ENCODE results near the gene TRIM16.
"Not testable (repeated sequence)": the region's sequence is repeated elsewhere in the genome, so short reads cannot be mapped to it uniquely, and the experiment has no call there.

TRIM16 gene

DNA sequence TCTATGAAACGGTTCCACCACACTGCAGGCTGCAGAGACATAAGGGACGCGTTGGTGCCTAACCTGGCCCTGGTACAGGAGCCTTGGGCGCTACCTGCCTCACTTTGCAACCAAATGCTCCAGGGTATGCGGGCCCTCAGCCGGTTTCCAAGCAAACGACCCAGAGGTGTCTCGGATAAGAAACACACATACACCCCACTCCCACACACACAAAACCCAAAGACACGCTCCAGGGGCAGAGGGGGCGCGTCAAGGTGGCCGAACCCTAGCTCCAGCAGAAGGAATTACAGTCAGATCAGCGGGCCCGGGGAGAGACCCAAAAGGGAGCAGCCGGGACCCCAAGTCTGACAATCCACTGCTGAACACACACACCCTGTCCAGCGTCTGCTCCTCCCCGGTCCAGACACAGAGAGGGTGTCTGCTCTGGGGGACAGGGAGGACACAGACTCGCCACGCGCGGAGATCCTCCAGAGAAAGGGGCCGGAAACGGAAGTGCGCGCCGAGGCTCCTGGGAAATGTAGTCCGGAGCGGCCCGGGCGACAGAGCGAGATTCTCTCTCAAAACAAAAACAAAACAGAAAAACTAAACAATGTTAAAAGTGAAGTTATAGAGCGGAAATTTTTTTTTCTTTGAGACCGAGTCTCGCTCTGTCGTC is at the start of gene TRIM16:
TSS of gene TRIM16 (minus strand) at position 488 of the 655 bp plus-strand sequence. CDS start 32,702 bp downstream, outside the sequence.
- DNase-seq (ENCODE audit: low read depth in 2 of 2), result peak; percentile 48 to 68

DNA sequence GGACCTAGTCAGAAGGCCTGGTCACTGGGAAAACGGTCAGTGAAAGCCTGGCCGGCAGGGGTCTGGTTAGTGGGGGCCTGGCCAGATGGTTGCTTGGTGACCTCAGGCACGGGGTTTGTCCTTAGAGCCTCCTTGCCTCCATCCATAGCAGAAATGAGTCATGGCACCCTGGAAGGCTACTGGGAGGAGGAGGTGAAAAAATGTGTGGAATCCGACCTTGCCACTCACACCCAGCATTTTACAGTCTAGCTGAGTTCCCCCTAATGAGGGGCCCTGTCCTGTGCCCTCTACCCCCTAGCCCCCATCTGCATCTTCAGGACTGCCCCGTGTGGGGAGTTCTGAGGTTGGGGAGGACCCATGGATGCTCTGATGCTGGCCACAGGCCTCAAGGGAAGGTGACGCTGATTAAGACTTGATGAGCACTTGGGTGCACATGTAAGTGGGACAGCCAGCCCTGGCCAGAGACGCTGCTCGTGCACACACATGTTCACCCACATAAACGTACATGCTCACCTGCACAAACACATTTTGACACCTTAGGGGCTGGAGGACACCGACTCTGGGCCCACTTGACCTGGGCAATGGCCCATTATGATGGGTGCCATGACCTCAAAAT is 49.2 kb upstream of the TRIM16 start:
- not testable (repeated sequence) for DNase-seq (ENCODE audit: low read depth in 2 of 2)

DNA sequence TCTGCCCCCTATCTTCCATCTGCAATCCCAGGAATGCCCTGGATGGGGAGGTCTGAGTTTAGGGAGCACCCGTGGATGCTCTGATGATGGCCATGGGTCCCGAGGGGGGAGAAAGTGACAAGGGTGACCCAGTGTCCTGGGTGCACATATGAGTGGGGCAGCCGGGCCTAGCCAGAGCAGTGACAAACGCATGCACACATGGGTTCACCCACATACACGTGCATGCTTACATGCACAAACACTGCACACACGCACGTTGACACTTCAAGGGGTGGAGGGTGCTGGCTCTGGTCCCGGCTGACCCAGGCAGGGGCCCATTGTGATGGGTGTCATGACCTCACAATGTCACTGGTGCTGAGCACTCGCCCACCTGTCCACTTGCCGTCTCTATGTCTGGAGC is 47.8 kb upstream of the TRIM16 start, which contains the start of gene TBC1D26:
TSS of gene TBC1D26 (plus strand) at position 384 of the 400 bp plus-strand sequence. CDS start 3,066 bp downstream, outside the sequence.
- not testable (repeated sequence) for DNase-seq (ENCODE audit: low read depth in 2 of 2)

DNA sequence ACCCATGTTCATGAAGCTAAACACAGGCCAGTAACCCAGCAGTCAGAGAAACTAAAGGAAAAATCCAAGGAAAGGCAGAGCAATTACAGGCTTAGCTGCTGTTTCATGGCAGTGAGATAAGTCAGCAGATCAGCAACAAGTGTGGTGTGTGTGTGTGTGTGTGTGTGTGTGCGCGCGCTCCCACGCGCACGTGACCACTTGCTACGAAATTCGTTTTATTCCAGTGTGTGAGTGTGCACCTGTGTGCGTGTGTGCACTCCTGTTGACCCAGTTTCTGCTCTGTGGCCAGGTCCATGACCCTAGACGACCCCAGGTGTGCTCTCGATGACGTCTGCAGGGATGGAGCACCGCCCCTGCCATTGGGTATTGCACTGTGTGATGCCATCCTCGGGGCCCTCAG is 46.4 kb upstream of the TRIM16 start:
- not testable (repeated sequence) for DNase-seq (ENCODE audit: low read depth in 2 of 2)

DNA sequence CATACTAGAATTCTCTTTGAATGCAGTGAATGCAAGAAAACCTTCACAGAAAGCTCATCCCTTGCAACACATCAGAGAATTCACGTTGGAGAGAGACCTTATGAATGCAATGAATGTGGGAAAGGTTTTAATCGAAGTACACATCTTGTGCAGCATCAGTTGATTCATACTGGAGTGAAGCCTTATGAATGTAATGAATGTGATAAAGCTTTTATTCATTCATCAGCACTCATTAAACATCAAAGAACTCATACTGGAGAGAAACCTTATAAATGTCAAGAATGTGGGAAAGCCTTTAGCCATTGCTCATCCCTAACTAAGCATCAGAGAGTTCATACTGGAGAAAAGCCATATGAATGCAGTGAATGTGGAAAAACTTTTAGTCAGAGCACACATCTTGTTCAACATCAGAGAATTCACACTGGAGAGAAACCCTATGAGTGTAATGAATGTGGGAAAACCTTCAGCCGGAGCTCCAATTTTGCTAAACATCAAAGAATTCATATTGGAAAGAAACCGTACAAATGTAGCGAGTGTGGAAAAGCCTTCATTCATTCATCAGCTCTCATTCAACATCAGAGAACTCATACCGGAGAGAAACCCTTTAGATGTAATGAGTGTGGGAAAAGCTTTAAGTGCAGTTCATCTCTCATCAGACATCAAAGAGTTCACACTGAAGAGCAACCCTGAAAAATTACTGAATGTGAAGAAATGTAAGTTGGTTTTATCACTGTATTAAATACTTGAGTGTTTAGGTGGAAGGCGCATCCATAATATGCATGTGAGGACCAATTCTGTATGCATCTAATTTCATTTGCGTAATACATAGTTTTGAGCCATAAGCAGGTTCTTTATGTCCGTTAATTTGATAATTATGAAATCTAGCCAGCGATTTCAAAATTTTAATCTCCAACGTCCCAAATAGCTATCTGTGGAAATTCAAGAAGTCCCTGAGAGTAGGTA is 32.8 kb upstream of the TRIM16 start:
- not testable (repeated sequence) for DNase-seq (ENCODE audit: low read depth in 2 of 2)

DNA sequence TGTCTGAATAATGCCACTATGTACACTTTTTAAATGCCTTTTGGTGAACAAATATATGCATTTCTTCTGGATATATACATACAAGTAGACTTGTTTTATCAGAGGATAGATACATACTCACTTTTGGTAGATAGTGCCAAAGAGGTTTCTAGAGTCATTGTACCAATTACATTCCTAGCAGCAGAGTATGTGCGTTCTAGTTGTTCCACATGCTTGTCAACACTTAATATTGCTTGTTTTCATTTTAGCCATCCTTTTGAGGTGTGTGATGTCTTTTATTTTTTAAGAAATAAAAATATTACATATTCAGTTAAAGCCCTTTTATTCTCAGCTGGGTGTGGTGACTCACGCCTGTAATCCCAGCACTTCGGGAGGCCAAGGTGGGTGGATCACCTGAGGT is 24.8 kb upstream of the TRIM16 start:
- not testable (repeated sequence) for DNase-seq (ENCODE audit: low read depth in 2 of 2)

DNA sequence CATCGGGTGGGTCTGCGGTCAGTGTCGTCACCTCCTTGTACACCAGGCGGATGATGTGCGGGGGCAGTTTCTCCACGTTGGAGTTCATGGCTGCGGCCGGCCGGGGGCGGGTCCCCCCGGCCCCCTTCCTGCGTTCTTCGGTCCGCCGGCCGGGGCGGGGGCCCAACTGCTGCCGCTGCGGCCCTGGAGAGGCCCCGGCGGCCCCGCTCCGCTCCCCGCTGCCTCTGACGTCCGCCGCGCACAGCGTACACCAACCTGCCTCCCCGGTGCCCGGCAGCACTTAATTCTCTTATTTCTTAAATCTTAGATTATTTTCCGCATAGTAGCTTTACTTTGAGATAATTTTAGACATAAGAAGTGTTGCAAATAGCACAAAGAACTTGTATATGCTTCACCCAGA is 20.7 kb upstream of the TRIM16 start:
- DNase-seq (ENCODE audit: low read depth in 2 of 2), result not testable (repeated sequence)

DNA sequence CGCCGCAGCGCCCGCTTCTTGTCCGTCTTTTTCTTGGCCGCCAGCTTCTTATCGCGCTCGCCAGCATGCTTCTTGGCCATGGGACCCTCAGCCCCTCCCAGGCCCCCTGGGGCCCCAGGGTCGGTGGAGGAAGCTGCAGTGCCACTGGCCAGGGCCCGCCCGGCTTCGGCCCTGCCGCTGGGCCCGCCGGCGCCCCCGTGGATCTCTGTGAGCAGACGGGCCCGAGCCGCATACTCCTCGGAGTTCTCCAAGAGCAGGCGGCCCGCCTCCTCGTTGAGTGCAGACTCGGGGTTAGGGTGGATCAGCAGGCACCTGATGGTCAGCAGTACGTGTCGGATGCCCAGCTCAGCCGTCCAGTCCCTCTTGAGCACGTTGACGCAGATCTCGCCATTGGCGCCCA is 20.1 kb upstream of the TRIM16 start:
- not testable (repeated sequence) for DNase-seq (ENCODE audit: low read depth in 2 of 2)

DNA sequence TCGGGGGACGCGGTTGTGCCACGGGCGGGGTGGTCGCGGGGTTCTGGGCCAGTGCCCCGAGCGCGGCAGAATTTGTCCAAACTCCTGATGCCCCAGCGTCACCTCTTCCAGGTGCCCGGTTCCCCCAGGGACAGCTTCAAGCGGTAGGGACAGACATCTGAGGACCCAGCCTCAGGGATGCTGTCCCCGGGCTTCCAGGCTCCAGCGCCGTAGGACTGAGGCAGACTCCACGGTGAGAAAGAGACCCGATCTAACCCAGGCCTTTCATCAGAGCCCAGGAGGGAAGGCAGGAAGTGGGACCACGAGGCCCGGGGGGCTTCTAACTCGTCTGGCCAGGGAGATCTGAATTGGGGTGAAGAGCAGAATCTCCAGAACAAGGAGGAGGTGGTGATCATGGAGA is 15.8 kb upstream of the TRIM16 start:
- DNase-seq (ENCODE audit: low read depth in 2 of 2), result not testable (repeated sequence)

DNA sequence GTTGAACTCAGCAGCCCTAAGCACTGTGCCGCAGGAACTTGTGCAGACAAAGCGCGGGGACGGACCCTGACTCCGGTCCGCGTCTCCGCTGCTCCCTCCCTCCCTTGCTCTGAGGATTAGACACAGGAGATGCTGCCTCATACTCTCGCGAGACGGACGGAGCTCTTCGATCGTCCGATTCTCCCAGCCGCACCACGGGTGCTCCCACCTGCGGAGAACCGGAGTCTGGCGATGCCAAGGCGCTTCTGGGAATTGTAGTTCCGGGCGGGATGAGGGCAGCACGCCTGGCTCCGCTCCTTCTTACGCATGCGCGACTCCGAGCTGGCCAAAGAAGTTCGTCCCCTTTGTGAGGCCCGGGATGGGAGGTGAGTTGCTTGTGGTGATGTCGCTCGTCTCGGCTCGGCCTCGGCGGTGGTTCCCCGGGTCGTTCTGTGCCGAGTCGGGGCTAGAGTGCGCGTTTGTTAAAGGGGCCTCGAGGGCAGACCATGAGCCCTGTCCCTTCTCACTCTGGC is 15.4 kb upstream of the TRIM16 start, which contains the start of gene ZNF286A:
TSS of gene ZNF286A (plus strand) at position 340 of the 512 bp plus-strand sequence. CDS start 578 bp downstream, outside the sequence.
- DNase-seq (ENCODE audit: low read depth in 2 of 2), result peak; percentile 89 to 97

DNA sequence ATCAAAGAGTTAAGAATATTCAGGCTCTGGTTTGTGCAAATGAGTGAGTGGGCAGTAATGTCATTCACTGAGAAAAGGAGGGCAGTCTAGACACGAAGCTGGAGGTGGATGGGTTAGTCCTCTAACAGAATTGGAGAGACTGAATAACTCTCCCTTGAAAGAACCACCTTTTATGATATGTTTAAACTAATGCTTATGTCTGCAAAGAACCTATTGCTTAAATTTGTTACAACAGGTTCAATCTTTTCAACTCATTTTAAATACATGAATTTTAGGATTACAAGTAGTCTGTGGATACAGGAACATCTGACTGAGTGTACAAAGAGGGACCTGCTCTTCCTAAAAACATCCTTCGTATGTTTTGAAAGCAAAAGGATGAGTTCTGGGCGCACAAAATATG is 14.9 kb upstream of the TRIM16 start:
- not testable (repeated sequence) for DNase-seq (ENCODE audit: low read depth in 2 of 2)

DNA sequence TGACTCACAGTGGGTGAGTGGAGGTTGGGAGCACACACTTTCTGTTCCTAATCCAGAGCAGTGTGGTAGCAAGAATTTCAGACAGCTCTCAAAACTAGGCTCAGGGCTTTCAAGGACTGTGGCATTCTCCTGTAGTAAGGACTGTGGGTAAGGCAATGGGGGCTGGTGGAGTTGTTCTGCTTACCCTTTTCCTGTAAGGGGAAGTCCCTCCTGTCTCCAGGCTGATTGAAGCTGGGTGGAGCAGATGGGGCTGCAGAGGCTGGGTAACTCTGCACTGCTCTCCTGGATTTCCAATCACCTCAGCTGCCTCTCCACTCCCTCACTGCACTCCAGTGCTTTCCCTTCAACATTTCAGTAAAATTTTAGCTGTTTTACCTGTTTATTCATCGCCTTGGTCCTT is 3.4 kb upstream of the TRIM16 start:
- DNase-seq (ENCODE audit: low read depth in 2 of 2), result not testable (repeated sequence)

DNA sequence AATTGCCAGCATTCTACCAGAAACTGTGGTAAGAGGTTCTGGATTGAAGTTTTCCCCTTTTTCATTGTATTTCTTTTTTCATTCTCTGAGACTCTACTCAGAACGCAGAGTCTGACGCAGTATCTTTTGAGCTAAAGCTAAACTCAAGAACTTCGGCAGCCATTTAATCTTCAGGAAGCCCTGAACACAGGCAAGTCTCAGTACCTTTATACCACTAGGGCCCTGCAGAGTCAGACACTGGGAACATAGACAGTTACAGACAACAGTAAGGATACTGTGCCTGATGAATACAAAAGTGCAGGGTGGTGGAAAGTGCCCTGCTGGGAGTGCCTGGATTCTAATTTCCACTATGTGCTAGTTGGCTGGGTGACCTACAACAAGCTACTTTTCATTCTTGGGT is 976 bp downstream of the TRIM16 start:
- not testable (repeated sequence) for DNase-seq (ENCODE audit: low read depth in 2 of 2)

DNA sequence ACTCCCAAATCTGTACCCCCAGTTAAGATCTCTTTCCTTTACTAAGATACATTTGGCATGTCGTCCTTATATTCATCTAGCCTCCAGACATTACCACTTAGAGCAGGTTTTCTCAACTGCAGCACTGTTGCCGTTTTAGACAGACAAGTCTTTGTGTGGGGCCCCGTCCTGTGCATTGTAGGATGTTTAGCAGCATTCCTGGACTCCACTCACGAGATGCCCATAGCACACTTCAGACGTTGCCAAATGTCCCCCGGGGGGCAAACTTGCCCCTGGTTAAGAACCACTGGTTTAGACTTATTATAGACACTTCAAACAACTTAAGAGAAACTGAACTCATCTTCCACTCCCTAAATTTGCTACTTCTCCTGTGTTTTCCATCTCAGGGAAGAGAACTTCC is 8.1 kb downstream of the TRIM16 start:
- not testable (repeated sequence) for DNase-seq (ENCODE audit: low read depth in 2 of 2)

DNA sequence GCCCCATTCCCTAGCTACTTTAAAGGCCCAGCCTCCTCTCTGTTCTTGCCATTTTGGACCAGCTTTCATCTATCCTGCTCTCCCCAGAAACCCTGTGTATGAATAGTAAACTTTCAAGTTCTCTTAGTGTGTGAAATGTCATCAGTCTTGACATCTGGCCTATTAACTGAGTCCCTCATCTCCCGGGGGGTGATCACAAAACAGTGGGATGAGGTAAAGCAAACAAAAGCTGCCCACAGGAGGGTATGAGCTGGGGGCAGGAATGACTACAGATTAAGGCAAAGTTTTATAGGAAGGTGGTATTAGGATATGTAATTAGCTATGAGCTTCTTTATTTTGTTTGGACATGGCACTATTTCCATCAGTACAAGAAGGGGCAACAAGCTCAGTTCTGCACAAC is 9.5 kb downstream of the TRIM16 start:
- DNase-seq (ENCODE audit: low read depth in 2 of 2), result not testable (repeated sequence)

DNA sequence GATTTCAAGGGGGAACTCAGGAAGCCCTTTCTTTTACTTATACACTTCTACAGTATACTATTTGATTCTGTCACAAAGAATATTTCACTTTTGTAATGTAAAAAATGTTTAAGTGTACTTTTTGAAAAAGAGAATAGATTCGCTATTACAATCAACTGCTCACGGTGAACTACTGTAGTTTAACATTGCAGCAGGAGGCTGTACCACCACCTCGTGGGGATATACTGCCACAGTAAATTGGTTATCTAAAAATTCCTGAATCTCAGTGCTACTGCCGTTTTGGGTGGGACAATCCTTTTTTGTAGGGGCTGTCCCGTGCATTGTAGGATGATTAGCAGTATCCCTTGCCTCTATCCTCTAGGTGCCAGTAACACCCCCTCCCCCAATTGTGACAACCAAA is 14.6 kb downstream of the TRIM16 start:
- not testable (repeated sequence) for DNase-seq (ENCODE audit: low read depth in 2 of 2)

DNA sequence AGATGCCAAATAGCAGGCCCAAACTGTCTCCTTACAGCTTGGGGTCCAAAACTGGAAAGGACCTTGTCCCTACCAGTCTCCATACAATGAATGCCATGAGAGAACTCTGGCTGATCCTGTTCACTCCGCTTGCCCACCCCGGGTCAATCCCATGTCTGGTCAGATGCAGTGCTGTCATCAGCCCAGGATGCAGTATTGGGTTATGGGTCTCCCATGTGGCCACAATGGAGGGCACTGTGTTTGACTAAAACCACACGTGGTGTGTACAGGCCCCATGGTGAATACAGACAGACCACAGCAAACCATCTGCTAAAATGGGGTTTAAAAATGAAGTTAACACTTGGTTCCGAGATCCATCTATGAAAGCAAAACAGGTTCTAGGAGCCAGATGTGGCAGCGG is 20.4 kb downstream of the TRIM16 start:
- no peak for DNase-seq (ENCODE audit: low read depth in 2 of 2)

DNA sequence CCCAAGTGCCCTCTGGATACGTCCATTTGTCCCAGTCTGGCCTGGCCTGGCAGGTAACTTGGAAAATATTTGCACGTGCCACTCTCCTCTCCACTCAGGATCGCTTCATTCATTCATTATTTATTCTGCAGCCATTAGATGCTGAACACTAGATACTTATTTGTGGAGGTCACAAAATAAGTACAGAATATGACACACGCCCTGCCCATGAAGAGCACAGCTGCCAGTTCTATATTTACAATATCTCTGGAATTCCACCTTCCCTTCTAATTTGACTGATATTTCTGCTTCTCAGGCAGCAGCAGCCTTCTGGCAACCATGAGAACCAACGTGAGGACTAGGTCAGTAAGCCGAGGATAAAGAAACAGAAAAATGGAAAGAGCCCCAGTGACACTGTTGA is 20.9 kb downstream of the TRIM16 start:
- no peak for DNase-seq (ENCODE audit: low read depth in 2 of 2)

DNA sequence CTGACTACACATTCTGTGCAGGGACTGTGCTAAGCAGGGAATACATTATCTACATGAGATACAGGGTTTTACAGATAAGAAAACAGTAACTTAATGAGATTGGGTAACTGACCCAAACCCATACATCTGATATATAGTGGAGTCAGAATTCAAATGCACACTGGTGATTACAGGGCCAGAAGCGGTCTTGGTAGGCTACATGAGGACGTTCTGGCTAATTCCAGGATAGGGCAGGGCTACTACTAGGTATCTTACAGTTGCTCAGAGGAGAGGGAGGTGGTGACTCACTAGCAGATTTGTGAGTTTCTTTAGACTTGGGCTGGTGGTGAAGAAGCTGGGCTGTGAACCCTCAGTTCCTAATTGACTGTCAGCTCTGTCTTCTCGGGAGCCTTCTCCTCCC is 21.4 kb downstream of the TRIM16 start:
- DNase-seq (ENCODE audit: low read depth in 2 of 2), result no peak

DNA sequence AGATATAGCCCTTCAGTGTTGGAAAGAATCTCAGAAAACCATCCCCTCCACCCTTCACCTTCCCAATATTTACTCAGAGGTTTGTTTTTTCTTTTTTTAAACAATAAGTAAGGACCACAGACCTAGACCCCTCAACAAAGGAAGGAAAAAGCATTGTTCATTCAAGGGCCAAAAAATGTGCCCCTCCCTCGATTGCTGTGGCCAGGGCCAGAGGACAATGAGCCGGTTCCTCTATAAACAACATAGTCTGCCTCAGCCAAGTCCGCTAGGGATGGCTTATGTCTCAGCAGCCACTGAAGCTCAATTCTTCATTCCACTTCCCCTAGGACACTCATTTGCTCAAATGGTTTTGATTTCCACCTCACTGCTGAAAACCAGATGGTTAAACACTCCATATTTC is 24.0 kb downstream of the TRIM16 start:
- DNase-seq (ENCODE audit: low read depth in 2 of 2), result no peak

DNA sequence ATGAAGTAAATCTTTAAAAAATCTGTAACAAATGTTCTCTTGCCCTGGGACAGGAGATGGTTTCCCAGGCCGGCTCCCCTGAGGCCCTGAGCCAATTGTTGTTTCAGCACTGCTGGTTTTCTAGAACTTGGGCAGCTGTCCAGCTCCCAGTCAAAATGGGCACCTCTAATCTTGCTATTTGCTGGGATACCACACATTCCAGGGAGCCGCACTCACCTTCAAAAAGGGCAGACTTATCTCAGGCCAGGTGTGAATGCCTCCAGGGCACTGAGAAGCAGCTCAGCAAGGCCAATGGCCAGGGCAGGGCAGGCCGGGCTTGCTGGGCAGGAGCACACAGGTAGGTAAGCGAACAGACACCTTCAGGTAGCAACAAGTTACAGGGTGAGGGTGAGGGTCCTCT is 24.4 kb downstream of the TRIM16 start:
- no peak for DNase-seq (ENCODE audit: low read depth in 2 of 2)

DNA sequence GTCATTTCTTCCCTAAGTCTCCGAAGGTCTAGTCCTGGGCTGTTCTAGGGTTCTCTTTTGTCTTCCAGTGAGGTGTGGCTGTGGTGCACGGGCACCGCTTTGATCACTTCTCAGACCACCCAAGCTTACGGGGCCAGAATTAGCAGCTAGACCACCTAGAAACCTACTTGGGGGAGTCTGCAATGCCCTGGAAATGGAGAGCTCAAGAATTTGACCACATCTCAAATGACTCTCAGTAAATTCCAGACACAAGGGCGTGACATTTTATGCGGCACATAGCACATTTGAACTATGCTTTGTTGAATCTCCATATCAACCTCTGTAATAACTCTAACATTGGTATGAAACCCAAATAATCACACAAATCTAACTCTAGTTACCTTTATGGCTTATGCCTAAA is 24.9 kb downstream of the TRIM16 start:
- no peak for DNase-seq (ENCODE audit: low read depth in 2 of 2)
